Stimulated activated CD4-positive, alpha-beta T cell treated with anti-CD3 and anti-CD28 coated beads, Interleukin-12 subunit alpha, Interleukin-12 subunit beta, amount 100 ng/mL, for 4 hours (primary cell): ENCODE results near the gene PTPN3.
"Not testable (repeated sequence)": the region's sequence is repeated elsewhere in the genome, so short reads cannot be mapped to it uniquely, and the experiment has no call there.

ENCODE experiments used
- DNase-seq: peaks from one replicate; pipeline ENCODE4 v3.0.0-alpha.2; 2020

The PTPN3 gene

GRCh38 chr9:109498195-109499092, at the start of gene PTPN3:
Gene PTPN3 (minus strand): TSS chr9:109498307. CDS start chr9:109463434, 34,873 bp downstream.
- DNase-seq, result no peak

GRCh38 chr9:109544954-109545353, 46.8 kb upstream of the PTPN3 start:
- DNase-seq, result not testable (repeated sequence)

GRCh38 chr9:109542922-109543321, 44.8 kb upstream of the PTPN3 start:
- DNase-seq, result no peak

- no peak for DNase-seq
Observed at GRCh38 chr9:109538346-109538745, 40.2 kb upstream of the PTPN3 start.

GRCh38 chr9:109537288-109537687, 39.2 kb upstream of the PTPN3 start:
- DNase-seq, result no peak

GRCh38 chr9:109536859-109537258, 38.8 kb upstream of the PTPN3 start:
- no peak for DNase-seq

GRCh38 chr9:109535365-109535764, 37.3 kb upstream of the PTPN3 start:
- DNase-seq, result no peak

- no peak for DNase-seq
Observed at GRCh38 chr9:109534151-109534550, 36.0 kb upstream of the PTPN3 start.

GRCh38 chr9:109532652-109533051, 34.5 kb upstream of the PTPN3 start:
- DNase-seq, result not testable (repeated sequence)

- DNase-seq, result no peak
Observed at GRCh38 chr9:109522106-109522505, 24.0 kb upstream of the PTPN3 start.

- DNase-seq, result peak; percentile 3
Observed at GRCh38 chr9:109520475-109521132, 22.5 kb upstream of the PTPN3 start.

GRCh38 chr9:109519366-109519765, 21.3 kb upstream of the PTPN3 start:
- no peak for DNase-seq

- no peak for DNase-seq
Observed at GRCh38 chr9:109518621-109519335, 20.7 kb upstream of the PTPN3 start.

- DNase-seq, result no peak
Observed at GRCh38 chr9:109517901-109518377, 19.8 kb upstream of the PTPN3 start.

GRCh38 chr9:109513871-109514270, 15.8 kb upstream of the PTPN3 start:
- no peak for DNase-seq

GRCh38 chr9:109512170-109512756, 14.2 kb upstream of the PTPN3 start:
- no peak for DNase-seq

- DNase-seq, result no peak
Observed at GRCh38 chr9:109510506-109510905, 12.4 kb upstream of the PTPN3 start.

- DNase-seq, result not testable (repeated sequence)
Observed at GRCh38 chr9:109510042-109510441, 11.9 kb upstream of the PTPN3 start.

GRCh38 chr9:109509611-109510010, 11.5 kb upstream of the PTPN3 start:
- DNase-seq, result no peak

- DNase-seq, result no peak
Observed at GRCh38 chr9:109507421-109507838, 9.3 kb upstream of the PTPN3 start.

GRCh38 chr9:109506097-109506712, 8.1 kb upstream of the PTPN3 start:
- DNase-seq, result no peak

- no peak for DNase-seq
Observed at GRCh38 chr9:109504689-109505088, 6.6 kb upstream of the PTPN3 start.
